Astrocyte (in vitro differentiated cells and primary cell): ENCODE measurements around the gene GPR61.

Source experiments
- EZH2 ChIP-seq: IDR thresholded peaks from 2 replicates; pipeline ENCODE4 v1.6.1; 2012; ENCODE audit warnings: mild to moderate bottlenecking, low read length, inconsistent platforms; ENCODE audit not compliant: insufficient read depth
- TF ChIP-seq, protein P1 (sequence below): IDR thresholded peaks from 2 replicates; pipeline ENCODE4 v1.5.1; 2011; ENCODE audit warnings: low read depth, mild to moderate bottlenecking, inconsistent platforms, low read length, moderate library complexity; ENCODE audit not compliant: insufficient read depth

DNA sequence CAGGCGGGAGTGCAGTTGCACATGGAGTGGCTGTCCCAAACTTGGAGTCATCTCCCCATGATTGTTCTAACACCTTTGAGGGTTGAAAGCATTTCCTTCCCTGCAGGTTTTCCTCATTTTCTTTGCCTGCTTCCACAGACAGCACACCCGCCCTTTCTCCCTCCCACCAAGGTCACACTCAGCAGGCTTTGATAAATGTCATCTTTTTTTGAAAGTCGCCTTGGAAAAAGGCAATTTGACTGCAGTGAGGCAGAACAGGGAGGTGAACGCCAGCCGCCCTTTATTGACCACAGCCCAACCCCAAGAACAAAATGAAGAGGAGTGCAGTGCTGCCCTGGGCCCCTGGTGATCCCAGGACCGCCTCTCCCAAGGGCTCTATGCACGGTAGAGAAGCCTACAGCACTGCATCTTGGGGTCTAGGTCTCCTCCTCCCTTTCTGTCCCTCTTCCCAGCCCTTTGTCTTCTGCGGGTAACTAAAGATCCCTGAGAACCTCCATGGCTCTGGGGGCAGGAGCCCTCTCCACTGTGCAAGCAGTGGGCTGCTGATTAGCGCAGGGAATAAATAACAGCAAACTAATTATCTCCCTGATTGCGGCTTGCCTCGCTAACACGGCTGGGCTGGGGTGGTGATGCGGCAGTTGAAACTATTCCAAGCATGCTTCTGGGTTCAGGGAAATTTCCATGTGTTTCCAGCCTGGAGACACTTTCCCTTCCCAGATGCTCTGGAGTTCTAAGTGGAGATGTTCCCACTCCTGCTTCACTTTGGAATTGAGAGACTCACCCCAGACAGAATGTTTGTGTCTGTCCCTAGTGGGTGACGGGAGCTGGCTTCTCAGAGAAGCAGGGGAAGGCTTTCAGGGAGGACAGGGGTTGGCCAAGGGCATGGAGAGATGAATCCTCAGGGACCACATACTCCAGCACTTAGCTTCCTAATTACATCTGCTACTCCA, 18.4 kb upstream of the GPR61 start:
- TF ChIP-seq, protein P1, sequence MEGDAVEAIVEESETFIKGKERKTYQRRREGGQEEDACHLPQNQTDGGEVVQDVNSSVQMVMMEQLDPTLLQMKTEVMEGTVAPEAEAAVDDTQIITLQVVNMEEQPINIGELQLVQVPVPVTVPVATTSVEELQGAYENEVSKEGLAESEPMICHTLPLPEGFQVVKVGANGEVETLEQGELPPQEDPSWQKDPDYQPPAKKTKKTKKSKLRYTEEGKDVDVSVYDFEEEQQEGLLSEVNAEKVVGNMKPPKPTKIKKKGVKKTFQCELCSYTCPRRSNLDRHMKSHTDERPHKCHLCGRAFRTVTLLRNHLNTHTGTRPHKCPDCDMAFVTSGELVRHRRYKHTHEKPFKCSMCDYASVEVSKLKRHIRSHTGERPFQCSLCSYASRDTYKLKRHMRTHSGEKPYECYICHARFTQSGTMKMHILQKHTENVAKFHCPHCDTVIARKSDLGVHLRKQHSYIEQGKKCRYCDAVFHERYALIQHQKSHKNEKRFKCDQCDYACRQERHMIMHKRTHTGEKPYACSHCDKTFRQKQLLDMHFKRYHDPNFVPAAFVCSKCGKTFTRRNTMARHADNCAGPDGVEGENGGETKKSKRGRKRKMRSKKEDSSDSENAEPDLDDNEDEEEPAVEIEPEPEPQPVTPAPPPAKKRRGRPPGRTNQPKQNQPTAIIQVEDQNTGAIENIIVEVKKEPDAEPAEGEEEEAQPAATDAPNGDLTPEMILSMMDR, result no peak
- TF ChIP-seq EZH2, result no peak
